Fibroblast of lung (primary cell): ENCODE measurements around the gene PIK3R2. TPM values are rescaled to one million over a fixed set of nuclear protein-coding genes. Genes with fewer than 3 reads are reported as not detected.
A peak's percentile ranks its signal among the peaks of the same experiment; 100 is the strongest.

ENCODE experiments used
- DNase-seq, 2 donors: peaks; one replicate each; pipeline versions ENCODE4 v3.0.0 to v3.0.0-alpha.2; 2010; ENCODE audit warnings: low read depth in 2 of 2
- H2AFZ ChIP-seq: 2 replicates; pipeline ENCODE4 v1.5.1; 2012; ENCODE audit warnings: low read length, control low read depth, inconsistent platforms
- H3K27ac ChIP-seq: 2 replicates; pipeline ENCODE4 v1.5.1; 2011; ENCODE audit warnings: low read length, control low read depth; ENCODE audit not compliant: insufficient read depth
- H3K27me3 ChIP-seq: 2 replicates; pipeline ENCODE4 v1.5.1; 2011; ENCODE audit warnings: mild to moderate bottlenecking, low read length; ENCODE audit not compliant: control insufficient read depth, insufficient read depth
- H3K36me3 ChIP-seq: 2 replicates; pipeline ENCODE4 v1.5.1; 2011; ENCODE audit warnings: low read length; ENCODE audit not compliant: control insufficient read depth, insufficient read depth
- H3K4me1 ChIP-seq: 2 replicates; pipeline ENCODE4 v1.5.1; 2011; ENCODE audit warnings: low read length; ENCODE audit not compliant: control insufficient read depth, insufficient read depth; ENCODE audit errors: extremely low read depth
- H3K4me2 ChIP-seq: 2 replicates; pipeline ENCODE4 v1.5.1; 2011; ENCODE audit warnings: low read length, control low read depth; ENCODE audit not compliant: insufficient read depth; ENCODE audit errors: extremely low read depth
- H3K4me3 ChIP-seq, 4 experiments: fragments of 200-600 bp in 1 of 4; sonication (generic) in 1 of 4; replicated peaks in 1 of 4; 2 replicates each; pipeline ENCODE4 v1.5.1; 2011 to 2016; ENCODE audit warnings: low read length in 4 of 4, low read depth in 3 of 4, mild to moderate bottlenecking in 3 of 4, control low read depth in 2 of 4, inconsistent platforms in 1 of 4, mixed read lengths in 1 of 4; ENCODE audit not compliant: insufficient read depth in 1 of 4; ENCODE audit errors: control extremely low read depth in 1 of 4
- H3K79me2 ChIP-seq: 2 replicates; pipeline ENCODE4 v1.5.1; 2012; ENCODE audit warnings: mild to moderate bottlenecking, low read length, inconsistent platforms; ENCODE audit not compliant: control insufficient read depth, insufficient read depth
- H3K9ac ChIP-seq: 2 replicates; pipeline ENCODE4 v1.5.1; 2011; ENCODE audit warnings: mild to moderate bottlenecking, low read length, control low read depth; ENCODE audit not compliant: insufficient read depth
- H3K9me3 ChIP-seq: 2 replicates; pipeline ENCODE4 v1.5.1; 2012; ENCODE audit warnings: low read depth, low read length; ENCODE audit not compliant: control insufficient read depth, insufficient read depth
- H4K20me1 ChIP-seq: 2 replicates; pipeline ENCODE4 v1.5.1; 2011; ENCODE audit warnings: low read length; ENCODE audit not compliant: control insufficient read depth, insufficient read depth; ENCODE audit errors: extremely low read depth
- EZH2 ChIP-seq: IDR thresholded peaks from 2 replicates; pipeline ENCODE4 v1.5.1; 2012; ENCODE audit warnings: low read length, control low read depth, mild to moderate bottlenecking; ENCODE audit errors: missing control alignments
- polyA plus RNA-seq, 2 donors: library from polyadenylated mRNA; depleted of rRNA in 1 of 2; stranded (reverse) in 1 of 2; unstranded in 1 of 2; fragments of >200 nt; gene quantifications; 2 replicates each; pipeline ENCODE4 v1.2.1, GENCODE V29; 2011 to 2012; ENCODE audit warnings: missing spikeins in 1 of 2
- total RNA-seq: library from RNA; depleted of rRNA; stranded (reverse); fragments of >200 nt; gene quantifications from 2 replicates; pipeline ENCODE4 v1.2.1, GENCODE V29; 2014
- TF ChIP-seq, protein P1 (sequence below), 2 donors: IDR thresholded peaks in 1 of 2; conservative IDR thresholded peaks in 1 of 2; 1 replicate in 1 of 2; 2 replicates in 1 of 2; pipeline ENCODE4 v1.5.1; 2011 to 2012; ENCODE audit warnings: low read length in 2 of 2, control low read depth in 1 of 2, inconsistent platforms in 1 of 2, low read depth in 1 of 2, mild to moderate bottlenecking in 1 of 2

Gene PIK3R2
- total and polyA plus RNA-seq, 2 donors (not counting 1 experiment from before 2014, with no cell fraction given), result 10.1 to 18.4 TPM

DNA sequence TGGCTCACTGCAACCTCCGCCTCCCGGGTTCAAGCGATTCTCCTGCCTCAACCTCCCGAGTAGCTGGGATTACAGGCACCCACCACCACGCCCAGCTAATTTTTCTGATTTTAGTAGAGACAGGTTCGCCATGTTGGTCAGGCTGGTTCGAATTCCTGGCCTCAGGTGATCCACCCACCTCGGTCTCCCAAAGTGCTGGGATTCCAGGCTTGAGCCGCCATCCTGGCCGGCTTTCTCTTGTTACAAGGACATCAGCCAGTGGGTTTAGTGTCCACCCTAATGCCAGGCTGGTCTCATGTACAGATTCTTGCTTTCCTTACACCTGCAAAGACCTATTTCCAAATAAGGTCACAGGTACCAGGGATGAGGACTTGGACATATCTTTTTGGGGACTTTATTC lies 6.8 kb downstream of the PIK3R2 start:
- H2AFZ ChIP-seq, result no peak overlapping the region
- no peaks in the 10 kb centered on the region for H3K27me3 ChIP-seq
- DNase-seq, result no peak
- peaks cover 19% of the 10 kb centered on the region for H3K36me3 ChIP-seq
- H3K9me3 ChIP-seq, result no peaks in the 10 kb centered on the region
- H3K27ac ChIP-seq, result no peak overlapping the region
- no peak overlapping the region for H3K4me3 ChIP-seq
- no peak overlapping the region for H3K9ac ChIP-seq
- peaks cover 16% of the 10 kb centered on the region for H3K4me1 ChIP-seq
- no peak for TF ChIP-seq EZH2
- TF ChIP-seq, protein P1, sequence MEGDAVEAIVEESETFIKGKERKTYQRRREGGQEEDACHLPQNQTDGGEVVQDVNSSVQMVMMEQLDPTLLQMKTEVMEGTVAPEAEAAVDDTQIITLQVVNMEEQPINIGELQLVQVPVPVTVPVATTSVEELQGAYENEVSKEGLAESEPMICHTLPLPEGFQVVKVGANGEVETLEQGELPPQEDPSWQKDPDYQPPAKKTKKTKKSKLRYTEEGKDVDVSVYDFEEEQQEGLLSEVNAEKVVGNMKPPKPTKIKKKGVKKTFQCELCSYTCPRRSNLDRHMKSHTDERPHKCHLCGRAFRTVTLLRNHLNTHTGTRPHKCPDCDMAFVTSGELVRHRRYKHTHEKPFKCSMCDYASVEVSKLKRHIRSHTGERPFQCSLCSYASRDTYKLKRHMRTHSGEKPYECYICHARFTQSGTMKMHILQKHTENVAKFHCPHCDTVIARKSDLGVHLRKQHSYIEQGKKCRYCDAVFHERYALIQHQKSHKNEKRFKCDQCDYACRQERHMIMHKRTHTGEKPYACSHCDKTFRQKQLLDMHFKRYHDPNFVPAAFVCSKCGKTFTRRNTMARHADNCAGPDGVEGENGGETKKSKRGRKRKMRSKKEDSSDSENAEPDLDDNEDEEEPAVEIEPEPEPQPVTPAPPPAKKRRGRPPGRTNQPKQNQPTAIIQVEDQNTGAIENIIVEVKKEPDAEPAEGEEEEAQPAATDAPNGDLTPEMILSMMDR (conservative IDR thresholded peaks at IDR 0.05 in 1 of 2, IDR thresholded peaks at IDR 0.05 in 1 of 2; ENCODE audit: low read depth in 1 of 2, low read length in 2 of 2), result no peak
- peaks cover 3% of the 10 kb centered on the region for H3K79me2 ChIP-seq
- H4K20me1 ChIP-seq, result no peaks in the 10 kb centered on the region
- no peak overlapping the region for H3K4me2 ChIP-seq

DNA sequence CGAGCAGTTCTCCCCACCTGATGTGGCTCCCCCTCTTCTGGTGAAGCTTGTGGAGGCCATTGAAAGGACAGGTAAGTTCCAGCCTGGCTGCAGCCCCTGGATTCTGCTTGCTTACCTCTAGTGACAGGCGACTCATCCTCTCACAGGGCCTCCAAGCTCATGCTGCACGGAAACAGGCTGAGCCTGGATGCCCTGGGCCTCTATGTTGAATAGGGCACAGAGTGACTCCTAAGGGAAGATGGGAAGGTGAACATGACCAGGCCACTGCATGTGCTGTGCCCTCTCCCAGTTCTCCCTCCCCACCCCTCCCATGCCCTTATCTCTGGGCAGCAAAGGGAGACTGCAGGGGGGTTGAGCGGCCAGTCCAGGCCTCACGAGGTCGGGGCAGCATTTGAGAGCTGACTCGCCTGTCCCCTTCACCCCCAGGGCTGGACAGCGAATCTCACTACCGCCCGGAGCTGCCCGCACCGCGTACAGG lies 7.6 kb downstream of the PIK3R2 start:
- Histone ChIP-seq H4K20me1 (no peaks in the 10 kb centered on the region), H3K4me1 (peaks cover 16% of the 10 kb centered on the region), H3K4me3 (peak overlapping the region in 1 of 4 experiments; percentile 34), H3K27me3 (no peaks in the 10 kb centered on the region), H3K79me2 (no peaks in the 10 kb centered on the region), H3K9me3 (no peaks in the 10 kb centered on the region), H3K27ac (no peak overlapping the region), H3K4me2 (no peak overlapping the region), H3K36me3 (peaks cover 15% of the 10 kb centered on the region), H2AFZ (no peak overlapping the region), H3K9ac (no peak overlapping the region)
- no peak for DNase-seq
- TF ChIP-seq, protein P1 (conservative IDR thresholded peaks at IDR 0.05 in 1 of 2, IDR thresholded peaks at IDR 0.05 in 1 of 2; ENCODE audit: low read depth in 1 of 2, low read length in 2 of 2), result no peak
- TF ChIP-seq EZH2, result no peak

DNA sequence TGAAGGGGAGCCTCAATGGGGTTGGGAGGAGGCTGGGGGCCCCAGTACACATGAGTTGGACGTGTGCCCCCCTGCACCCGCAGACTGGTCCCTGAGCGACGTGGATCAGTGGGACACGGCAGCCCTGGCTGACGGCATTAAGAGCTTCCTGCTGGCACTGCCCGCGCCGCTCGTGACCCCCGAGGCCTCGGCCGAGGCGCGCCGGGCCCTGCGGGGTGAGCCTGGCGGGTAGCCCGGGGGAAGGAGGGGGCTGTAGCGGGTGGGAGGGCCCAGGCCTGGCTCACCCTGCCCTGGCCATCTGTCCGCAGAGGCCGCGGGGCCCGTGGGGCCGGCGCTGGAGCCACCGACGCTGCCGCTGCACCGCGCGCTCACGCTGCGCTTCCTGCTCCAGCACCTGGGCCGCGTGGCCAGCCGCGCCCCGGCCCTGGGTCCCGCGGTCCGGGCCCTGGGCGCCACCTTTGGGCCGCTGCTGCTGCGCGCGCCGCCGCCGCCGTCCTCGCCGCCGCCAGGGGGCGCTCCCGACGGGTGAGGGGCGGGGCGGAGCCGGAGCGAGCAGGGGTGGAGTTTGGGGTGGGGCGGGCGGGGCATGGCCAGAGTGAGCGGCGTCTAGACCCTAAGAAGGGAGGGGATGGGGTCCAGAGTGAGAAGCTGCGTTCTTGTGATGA lies 8.1 kb downstream of the PIK3R2 start:
- peak; percentile 26 to 49 for DNase-seq
- Histone ChIP-seq H3K4me3 (peak overlapping the region in 2 of 4 experiments; percentile 28 to 34), H3K4me2 (peak overlapping the region; percentile 66)

More for the DNA sequence above, 8.1 kb downstream of the PIK3R2 start:
- H4K20me1 ChIP-seq, result no peaks in the 10 kb centered on the region
- no peak overlapping the region for H3K27ac ChIP-seq
- no peak overlapping the region for H2AFZ ChIP-seq
- H3K9me3 ChIP-seq, result no peaks in the 10 kb centered on the region
- H3K36me3 ChIP-seq, result peaks cover 14% of the 10 kb centered on the region
- H3K27me3 ChIP-seq, result no peaks in the 10 kb centered on the region
- TF ChIP-seq, protein P1 (conservative IDR thresholded peaks at IDR 0.05 in 1 of 2, IDR thresholded peaks at IDR 0.05 in 1 of 2; ENCODE audit: low read depth in 1 of 2, low read length in 2 of 2), result peak in 1 of 2 donors; percentile 24
- no peak for TF ChIP-seq EZH2
- peaks cover 16% of the 10 kb centered on the region for H3K4me1 ChIP-seq
- H3K79me2 ChIP-seq, result no peaks in the 10 kb centered on the region
- peak overlapping the region; percentile 41 for H3K9ac ChIP-seq
